A172 (cell line): ENCODE measurements around the gene STKLD1. TPM values are rescaled to one million over a fixed set of nuclear protein-coding genes. Genes with fewer than 3 reads are reported as not detected.
"Not testable (repeated sequence)": the region's sequence is repeated elsewhere in the genome, so short reads cannot be mapped to it uniquely, and the experiment has no call there.

ENCODE experiments used
- DNase-seq: peaks from one replicate; pipeline ENCODE4 v3.0.0-alpha.2; 2015; ENCODE audit warnings: low spot score
- total RNA-seq: library from RNA; depleted of rRNA; stranded (reverse); fragments of >200 nt; shearing (Covaris generic); gene quantifications from 2 replicates; pipeline ENCODE4 v1.2.3, GENCODE V29; 2014

Gene STKLD1
- total RNA-seq, 1 experiment from 2014 or later = 0.91 TPM

DNA sequence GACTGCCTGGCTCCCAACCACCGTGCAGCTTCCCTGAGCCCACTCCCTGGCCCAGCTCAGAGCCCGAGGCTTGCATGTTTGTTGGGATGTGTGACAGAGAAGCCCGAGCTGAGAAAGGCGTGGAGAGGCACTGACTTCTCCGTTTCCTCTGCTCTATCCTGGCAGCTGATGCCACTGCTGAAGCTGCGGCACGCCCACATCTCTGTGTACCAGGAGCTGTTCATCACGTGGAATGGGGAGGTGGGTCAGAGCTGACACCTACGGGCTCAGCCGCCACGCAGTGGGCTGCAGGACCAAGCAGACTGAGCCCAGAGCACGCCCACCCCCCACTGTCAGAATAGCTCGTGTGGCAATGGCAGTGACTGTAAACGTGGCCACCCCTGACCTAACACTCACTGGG, 9.3 kb downstream of the STKLD1 start:
- no peak for DNase-seq

DNA sequence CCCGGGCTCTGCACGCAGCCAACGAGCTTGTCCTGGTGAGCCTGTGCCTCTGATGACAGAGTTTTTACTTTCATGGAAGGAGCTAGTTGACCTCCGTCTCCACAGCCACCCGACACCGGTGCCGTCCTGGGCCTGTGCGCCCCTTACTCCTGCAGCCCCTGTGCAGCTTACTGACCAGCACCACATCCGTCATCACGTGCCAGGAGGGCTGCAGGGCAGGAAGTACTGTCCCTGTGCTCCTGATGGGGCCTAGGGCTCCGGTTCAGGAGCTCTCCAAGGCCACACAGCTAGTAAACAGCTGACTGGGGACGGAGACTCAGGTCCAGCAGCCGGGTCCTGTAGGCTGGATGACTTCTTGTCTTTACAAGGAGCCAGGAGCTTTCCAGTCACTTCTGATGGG, 10.2 kb downstream of the STKLD1 start:
- DNase-seq = no peak

DNA sequence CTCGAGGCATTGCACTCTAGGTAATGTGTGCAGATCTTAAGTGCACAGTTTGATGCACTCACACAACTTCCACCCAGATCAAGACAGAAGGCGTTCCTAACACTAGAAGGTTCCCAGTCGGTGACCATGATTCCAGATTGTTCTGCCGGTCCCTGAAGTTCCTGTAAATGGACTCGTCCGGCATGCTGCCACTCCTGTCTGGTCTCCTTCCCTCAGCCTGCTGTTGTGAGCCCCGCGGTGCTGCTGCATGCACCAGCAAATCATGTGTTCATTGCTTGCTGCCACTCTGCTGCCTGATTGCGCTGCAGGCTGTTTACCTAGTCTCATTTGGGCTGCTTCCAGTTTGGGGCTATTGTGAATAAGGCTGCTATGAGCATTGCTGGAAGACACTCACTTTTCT, 11.5 kb downstream of the STKLD1 start:
- no peak for DNase-seq

DNA sequence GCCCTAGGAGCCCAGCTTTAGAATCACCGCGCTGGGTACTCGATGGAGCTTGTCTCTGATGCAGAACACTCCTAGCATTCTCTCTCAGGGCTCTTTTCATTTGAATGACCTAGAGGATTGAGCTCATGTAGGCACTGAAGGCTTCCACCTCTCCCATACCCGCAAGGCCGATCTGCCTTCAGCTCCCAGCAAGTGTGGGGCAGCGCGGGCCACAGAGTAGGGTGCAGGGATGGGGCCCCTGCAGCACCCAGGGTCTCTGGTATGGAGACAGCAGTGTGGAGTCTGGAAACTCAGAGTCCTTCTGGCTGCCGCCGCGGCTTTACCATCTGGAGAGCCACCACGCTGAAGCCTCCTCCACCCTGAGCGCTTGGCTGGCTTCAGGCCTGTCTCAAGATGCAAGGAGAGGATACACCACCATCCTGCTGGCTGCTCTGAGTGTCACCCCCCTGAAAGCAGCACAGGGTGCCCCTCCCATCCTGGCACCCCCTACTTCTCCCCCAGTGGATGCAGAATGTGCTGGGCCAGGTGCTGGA, 12.9 kb downstream of the STKLD1 start:
- no peak for DNase-seq

DNA sequence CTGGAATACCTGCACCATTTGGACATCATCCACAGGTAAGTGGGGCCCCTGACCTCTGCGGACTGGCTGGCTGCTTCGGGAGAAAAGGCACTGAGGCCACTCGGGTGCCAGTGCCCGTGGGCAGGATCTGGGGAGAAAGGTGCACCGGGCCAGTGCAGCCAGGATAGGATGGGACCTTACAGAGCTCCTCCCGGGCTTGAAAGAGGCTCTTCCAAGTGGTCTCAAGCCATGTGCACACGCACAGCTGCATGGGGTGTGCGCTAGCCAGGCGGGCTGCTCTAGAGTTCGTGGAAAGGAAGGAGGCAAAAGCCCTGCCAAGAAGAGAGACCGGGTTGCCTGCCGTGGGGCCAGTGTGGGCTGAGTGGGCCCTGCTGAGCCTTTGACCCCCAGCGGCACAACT, 13.4 kb downstream of the STKLD1 start:
- DNase-seq = no peak

DNA sequence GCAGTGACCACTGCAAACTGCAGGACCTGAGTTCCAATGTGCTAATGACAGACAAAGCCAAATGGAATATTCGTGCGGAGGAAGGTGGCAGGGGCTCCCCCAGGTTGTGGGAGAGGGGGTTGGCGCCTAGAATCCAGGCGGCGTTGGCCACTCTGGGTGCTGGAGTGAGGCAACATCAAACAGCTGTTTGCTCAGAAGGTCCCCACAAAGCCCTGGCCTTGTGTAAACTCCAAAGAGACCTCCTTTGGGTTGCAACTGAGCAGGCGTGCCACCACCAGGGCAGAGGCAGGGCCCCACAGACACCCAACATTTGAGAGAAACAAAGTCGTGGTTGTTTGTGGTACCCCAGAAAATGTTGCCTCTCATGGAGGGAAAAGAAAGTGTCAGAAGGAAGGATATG, 14.5 kb downstream of the STKLD1 start:
- DNase-seq = no peak

DNA sequence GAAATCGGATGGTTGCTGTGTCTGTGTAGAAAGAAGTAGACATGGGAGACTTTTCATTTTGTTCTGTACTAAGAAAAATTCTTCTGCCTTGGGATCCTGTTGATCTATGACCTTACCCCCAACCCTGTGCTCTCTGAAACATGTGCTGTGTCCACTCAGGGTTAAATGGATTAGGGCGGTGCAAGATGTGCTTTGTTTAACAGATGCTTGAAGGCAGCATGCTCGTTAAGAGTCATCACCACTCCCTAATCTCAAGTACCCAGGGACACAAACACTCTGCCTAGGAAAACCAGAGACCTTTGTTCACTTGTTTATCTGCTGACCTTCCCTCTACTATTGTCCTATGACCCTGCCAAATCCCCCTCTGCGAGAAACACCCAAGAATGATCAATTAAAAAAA, 15.3 kb downstream of the STKLD1 start:
- not testable (repeated sequence) for DNase-seq

DNA sequence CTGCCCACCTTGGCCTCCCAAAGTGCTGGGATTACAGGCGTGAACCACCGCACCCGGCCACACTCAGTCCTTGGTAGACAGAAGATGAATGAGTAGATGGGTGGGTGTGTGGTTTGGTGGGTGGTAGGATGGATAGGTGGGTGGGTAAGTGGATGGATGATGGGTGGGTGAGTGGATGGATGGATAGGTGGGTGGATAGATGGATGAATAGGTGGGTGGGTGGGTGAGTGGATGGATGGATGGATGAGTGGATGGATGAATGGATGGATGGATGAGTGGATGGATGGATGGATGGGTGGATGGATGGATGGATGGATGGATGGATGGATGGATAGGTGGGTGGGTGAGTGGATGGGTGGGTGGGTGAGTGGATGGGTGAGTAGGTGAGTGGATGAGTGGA, 16.1 kb downstream of the STKLD1 start:
- DNase-seq = not testable (repeated sequence)

DNA sequence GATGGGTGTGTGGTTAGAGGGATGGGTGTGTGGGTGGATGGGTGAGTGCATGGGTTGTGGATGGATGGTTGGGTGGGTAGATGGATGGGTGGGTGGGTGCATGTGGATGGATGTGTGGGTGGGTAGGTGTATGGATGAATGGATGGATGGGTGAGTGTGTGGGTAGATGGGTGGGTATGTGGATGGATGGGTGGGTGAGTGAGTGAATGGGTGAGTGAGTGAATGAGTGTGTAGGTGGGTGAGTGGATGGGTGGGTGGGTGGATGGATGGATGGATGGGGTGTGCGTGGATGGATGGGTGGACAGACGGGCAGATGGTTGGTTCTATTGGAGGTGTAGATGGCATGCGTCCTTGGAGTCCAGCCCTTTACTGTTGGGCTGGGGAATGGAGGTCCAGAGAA, 17.2 kb downstream of the STKLD1 start:
- DNase-seq = no peak

DNA sequence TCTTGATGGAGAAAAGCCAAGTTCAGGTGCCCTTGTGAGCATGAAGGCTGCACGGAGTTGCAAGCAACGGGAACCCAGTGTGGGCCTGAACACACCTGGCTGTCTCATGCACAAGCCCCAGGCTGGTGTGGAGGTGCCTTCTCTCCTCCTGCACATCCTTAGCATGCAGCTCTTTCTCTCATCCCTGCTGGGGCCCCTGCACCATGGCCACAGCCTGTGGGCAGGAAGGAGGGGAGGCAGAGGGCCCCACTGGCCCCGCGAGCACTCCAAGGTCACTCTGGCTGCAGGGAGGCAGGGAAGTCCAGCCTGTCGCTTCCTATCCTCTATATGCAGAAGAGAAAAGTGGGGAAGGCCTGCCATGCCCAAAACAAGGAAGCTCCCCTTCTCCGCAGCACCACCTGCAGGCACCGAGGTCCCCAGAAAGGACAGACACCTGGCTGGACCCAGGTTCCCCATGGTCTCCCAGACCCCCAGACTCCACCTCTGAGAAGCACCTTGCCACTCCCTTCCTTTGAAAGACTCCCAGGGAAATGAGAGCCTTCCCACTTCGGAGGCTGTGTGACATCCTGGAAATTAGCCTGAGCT, 18.6 kb downstream of the STKLD1 start:
- DNase-seq = no peak

DNA sequence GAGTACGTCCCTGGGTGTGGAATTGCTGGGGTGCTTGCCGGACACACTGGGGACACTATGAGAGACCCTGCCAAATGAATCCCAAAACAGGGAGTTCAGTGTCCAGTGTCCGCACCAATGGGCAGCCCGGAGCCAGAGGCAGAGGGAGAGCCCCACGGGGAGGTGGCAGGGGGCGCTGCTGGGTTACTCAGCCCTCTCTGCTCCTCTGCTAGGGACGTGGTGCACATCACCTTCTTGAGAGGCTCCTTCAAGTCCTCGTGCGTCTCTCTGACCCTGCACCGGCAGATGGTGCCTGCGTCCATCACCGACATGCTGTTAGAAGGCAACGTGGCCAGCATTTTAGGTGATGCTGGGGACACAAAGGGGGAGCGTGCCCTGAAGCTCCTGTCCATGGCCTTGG, 20.8 kb downstream of the STKLD1 start:
- no peak for DNase-seq

DNA sequence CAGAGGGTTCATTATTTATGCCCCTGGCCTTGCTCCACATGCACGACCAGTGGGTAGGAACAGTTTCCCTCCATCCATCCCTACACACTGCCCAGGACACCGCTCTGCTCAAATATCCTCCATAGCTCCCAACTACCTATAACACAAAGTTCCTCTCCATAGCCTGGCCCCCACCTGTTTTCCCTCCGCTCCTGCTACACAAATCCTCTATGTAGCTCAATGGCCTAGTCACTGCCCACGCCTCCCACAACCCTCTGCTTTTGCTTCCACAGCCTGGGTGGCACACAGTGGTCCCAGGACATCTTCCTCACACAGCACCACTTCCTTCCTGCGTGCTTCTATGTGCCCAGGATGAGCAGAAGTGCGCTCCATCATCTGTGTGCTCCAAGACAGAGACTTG, 21.2 kb downstream of the STKLD1 start:
- DNase-seq = no peak

DNA sequence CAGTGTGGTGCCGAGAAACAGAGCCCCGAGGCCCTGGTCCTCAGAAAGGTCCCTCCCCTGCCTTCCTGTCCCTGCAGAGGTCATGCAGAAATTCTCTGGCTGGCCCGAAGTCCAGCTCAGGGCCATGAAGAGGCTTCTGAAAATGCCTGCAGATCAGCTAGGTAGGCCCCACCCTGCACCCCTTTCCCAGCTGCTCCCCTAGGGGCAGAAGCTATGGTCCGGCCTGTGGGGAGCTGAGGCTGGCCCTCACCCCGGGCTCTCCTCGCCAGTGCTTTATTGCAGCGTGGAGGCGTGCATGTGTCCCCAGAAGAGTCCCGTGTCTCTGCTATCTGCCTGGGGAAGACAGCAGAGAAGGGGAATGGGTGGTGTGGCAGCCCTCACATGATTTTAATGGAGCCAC, 21.7 kb downstream of the STKLD1 start:
- no peak for DNase-seq

DNA sequence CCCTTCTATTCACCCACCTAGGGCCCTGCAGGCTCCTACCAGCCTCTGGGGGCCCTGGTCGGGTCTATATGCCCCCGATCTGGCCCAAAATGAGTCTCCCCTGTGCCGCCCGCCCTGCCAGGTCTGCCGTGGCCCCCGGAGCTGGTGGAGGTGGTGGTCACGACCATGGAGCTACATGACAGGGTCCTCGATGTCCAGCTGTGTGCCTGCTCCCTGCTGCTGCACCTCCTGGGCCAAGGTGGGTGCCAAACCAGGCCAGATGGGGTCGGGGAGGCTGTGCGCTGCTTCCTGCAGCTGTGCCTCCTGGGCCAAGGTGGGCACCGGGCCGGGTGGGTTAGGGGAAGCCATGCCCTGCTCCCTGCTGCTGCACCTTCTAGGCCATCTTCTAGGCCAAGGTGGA, 24.1 kb downstream of the STKLD1 start:
- DNase-seq = no peak

DNA sequence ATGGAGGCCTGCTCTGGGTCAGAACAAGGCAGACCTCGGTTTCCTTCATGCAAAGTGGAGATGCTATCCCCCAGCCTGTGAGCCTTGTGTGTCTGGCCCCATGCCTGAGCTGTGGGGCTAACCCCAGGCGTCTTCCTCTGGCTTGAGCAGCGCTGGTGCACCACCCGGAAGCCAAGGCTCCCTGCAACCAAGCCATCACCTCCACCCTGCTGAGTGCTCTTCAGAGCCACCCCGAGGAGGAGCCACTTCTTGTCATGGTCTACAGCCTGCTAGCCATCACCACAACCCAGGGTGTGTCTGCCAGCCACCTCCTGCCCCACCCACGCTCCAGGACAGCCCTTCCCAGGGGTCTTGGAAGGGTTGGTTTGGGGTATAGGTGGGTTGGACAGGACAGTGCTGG, 25.4 kb downstream of the STKLD1 start:
- no peak for DNase-seq

DNA sequence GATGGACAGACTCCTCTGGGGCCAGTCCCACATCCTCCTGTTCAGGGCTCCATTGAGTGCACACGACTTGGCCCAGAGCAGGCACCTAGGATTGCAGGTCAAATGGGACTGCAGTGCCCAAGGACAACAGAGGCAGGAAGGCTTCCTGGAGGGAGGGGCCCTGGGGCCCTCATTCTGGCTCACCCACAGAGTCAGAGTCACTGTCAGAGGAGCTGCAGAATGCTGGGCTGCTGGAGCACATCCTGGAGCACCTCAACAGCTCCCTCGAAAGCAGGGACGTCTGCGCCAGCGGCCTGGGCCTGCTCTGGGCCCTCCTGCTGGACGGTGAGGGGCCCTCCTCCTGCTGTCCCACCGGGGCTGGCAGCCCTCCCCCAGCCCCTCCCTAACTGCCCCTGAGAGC, 26.5 kb downstream of the STKLD1 start:
- DNase-seq = no peak

DNA sequence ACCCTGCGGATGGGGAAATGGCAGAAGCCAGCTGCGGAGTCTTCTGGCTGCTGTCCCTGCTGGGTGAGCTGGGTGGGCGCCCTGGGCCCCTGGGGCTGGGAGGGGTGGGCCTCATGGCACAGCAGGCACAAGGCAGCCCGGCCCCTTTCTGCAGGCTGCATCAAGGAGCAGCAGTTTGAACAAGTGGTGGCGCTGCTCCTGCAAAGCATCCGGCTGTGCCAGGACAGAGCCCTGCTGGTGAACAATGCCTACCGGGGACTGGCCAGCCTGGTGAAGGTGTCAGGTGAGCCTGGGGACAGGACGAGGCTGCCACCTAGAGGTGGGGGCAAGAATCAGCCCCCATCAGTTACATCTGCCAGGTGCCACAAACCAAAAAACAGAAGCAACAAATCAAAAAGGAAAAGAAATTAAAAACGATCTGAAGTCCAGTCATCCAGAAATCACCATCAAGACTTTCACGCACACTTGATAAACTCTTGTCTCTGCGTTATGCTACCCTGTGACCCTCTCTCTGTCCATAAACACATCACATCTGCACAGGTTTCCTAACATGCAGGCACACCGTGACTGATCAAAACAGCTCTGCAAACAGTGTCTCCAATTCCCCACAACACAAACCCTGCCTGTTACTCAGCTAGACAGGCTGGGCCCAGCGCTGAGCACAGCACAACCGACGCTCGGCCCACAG, 27.7 kb downstream of the STKLD1 start:
- DNase-seq = no peak

DNA sequence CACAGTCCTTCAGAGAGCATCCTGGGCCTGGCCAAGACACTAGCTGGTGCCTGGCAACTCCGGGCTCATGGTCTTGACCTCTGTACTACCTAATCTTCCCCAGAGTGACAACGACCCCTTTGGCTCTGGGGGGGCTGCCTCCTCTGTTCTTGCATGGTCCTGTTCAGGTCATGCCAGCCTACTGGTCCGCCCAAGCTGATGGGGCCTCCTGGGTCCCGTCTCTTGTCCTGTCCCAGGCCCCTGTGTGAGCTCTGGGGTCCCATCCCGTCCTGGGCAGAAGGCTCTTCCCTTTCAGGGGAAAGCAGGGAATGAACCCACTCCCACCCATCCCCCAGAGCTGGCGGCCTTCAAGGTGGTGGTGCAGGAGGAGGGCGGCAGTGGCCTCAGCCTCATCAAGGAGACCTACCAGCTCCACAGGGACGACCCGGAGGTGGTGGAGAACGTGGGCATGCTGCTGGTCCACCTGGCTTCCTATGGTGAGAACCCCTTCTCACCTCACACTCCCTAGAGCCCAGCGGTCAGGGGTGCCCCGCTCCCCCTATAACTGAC, 28.4 kb downstream of the STKLD1 start:
- no peak for DNase-seq

DNA sequence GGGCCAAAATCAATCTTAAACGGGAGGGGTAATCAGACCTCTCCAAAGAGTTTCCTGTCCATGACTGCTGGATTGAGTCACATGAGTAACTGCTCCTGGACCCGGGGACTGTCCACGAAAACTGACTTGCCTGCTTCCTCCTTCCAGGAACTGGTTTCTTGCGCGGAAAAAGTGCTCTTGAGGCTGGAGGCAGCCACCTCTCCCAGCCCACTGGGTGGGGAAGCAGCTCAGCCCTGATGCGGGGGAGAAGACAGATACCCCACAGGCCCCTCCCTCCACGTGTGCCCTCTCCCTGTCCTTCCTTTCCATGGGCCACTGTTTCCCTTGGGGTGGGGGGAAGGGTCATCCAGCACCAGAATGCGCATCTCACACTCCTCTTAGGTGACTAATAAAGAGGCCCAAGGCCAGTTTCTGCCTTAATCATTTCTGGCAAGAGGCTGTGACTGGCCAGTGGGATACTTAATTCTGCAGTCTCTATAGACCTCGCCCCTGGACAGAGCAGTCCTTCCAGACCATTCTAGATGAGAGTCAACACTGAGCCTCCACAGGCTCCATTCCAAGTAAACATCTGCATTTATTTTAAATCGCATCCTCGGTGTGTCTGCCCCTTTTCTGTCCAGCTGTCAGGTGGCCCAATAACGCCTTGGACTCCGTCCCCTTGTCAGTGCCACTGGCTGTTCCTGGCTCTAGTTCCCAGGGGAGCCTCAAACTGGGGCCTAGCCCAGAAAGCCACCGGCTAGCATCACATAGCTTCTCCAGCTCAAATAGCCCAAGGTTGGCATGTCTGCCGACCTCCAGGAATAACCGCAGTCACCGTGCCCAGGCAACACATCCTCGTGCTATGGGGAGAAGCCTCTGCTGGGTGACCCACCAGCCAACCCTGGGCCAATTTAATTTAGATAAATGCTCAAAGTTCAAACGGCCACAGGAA, 29.6 kb downstream of the STKLD1 start:
- DNase-seq = peak; percentile 56

DNA sequence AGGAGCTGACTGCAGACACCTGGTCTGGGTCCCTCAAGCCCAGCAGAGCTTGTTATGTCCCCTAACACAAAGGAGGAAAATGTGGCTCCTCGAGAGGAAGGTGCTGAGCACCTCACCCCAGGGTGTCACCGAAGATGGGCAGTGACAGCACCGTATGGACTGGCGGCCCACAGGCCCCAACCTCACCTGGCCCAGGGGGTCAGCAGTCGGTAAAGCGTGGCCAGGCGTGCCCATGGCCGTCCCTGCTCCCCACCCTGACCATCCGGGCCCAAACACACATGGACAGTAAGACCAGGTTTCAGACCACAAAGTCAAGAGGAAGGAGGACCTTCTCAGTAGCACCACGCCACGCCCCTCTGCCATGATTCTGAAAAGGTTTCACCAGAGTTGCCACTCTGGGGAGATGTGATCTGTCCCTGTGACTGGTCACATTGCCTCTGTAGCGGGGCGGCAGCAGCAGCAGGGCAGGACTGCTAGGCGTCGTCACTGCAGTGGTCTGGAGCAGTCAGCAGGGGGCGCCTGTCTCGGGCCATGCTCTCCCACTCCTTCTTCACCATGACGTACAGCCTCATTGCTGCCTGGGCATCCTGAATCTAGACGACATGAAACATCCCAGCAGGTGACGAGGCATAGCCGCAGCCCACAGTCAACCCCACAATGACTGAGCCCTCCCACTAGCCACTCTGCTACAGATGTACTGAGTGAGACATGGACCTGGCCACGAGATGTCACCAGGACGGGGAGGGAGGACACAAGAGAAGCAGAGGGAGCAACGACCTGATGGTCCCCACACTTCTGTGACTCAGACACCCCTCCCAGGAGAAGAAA, 30.5 kb downstream of the STKLD1 start:
- peak; percentile 92 for DNase-seq

DNA sequence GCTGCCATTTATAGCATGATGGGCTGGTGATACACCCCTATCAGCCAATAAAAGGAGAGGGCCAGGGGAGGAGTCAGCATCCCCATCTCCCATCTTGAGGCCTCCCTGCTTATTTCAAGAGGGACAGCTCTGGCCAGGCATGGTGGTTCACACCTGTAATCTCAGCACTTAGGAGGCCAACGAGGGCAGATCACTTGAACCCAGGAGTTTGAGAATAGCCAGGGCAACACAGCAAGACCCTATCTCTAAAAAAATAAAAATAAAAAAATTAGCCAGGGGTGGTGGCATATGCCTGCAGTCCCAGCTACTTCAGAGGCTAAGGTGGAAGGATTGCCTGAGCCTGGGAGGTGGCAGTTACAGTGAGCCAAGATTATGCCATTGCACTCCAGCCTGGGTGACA, 31.9 kb downstream of the STKLD1 start:
- no peak for DNase-seq
